ENCODE results near the gene STX19. TPM values are rescaled to one million over a fixed set of nuclear protein-coding genes. Genes with fewer than 3 reads are reported as not detected.

Gene STX19
- total and polyA plus RNA-seq, 2 of the 13 experiments (the other 11 are each of a cell fraction or from before 2014, with no cell fraction given), result not detected

GRCh38 chr3:93973131-93974126, 55.0 kb downstream of the STX19 start, which contains the start of gene PROS1 (continued):
- TF ChIP-seq SNAPC4 (CRISPR knock-in tag; IDR thresholded peaks at IDR 0.05), result no peak
- TF ChIP-seq FOXO1 (CRISPR knock-in tag; IDR thresholded peaks at IDR 0.05), result peak; percentile 59; the same call in 1 of the 2 replicates
- no peak for TF ChIP-seq POLR2AphosphoS2 (IDR thresholded peaks at IDR 0.05; ENCODE audit: low read depth, low read length)
- TF ChIP-seq NRL (CRISPR knock-in tag; IDR thresholded peaks at IDR 0.05; ENCODE audit: borderline replicate concordance), result no peak
- TF ChIP-seq MYC (CRISPR knock-in tag; IDR thresholded peaks at IDR 0.05; ENCODE audit: borderline replicate concordance), result peak; percentile 14; the same call in 1 of the 2 replicates
- TF ChIP-seq PAWR (CRISPR knock-in tag; IDR thresholded peaks at IDR 0.05; ENCODE audit: borderline replicate concordance), result no peak
- TF ChIP-seq NCOA5 (CRISPR knock-in tag; IDR thresholded peaks at IDR 0.05), result no peak
- TF ChIP-seq MYNN (CRISPR knock-in tag; IDR thresholded peaks at IDR 0.05; ENCODE audit: low read depth), result no peak
- TF ChIP-seq GABPB1 (CRISPR knock-in tag; IDR thresholded peaks at IDR 0.05), result peak; percentile 72
- no peak for TF ChIP-seq SMARCC2 (IDR thresholded peaks at IDR 0.05)
- TF ChIP-seq GABPA (IDR thresholded peaks at IDR 0.05; ENCODE audit: low read depth, low read length), result no peak
- peak; percentile 56 for TF ChIP-seq GABPA (CRISPR knock-in tag; IDR thresholded peaks at IDR 0.05; ENCODE audit: low read depth)
- TF ChIP-seq SAFB2 (CRISPR knock-in tag; IDR thresholded peaks at IDR 0.05; ENCODE audit: borderline replicate concordance, low read depth), result no peak
- no peak for TF ChIP-seq GPN1 (CRISPR knock-in tag; IDR thresholded peaks at IDR 0.05; ENCODE audit: borderline replicate concordance)
- TF ChIP-seq KDM4B (CRISPR knock-in tag; IDR thresholded peaks at IDR 0.05), result peak; percentile 44; the same call in 1 of the 2 replicates
- TF ChIP-seq ZNF383 (CRISPR knock-in tag; IDR thresholded peaks at IDR 0.05; ENCODE audit: borderline replicate concordance), result no peak
- TF ChIP-seq CREB1 (IDR thresholded peaks at IDR 0.05), result no peak
- no peak; the same call in 1 of the 2 replicates for TF ChIP-seq CREB1 (CRISPR knock-in tag; IDR thresholded peaks at IDR 0.05)
- peak; percentile 79; the same call in 1 of the 2 replicates for TF ChIP-seq ZSCAN31 (CRISPR knock-in tag; IDR thresholded peaks at IDR 0.05; ENCODE audit: low read depth)
- TF ChIP-seq ZBTB8A (CRISPR knock-in tag; IDR thresholded peaks at IDR 0.05; ENCODE audit: borderline replicate concordance, low read depth), result no peak
- TF ChIP-seq FOXK2 (IDR thresholded peaks at IDR 0.05), result 0 out of 2 replicates have a peak, but pooled peaks have one; percentile 28
- 0 out of 2 replicates have a peak, but pooled peaks have one; percentile 54 for TF ChIP-seq ZSCAN21 (CRISPR knock-in tag; IDR thresholded peaks at IDR 0.05; ENCODE audit: borderline replicate concordance)
- no peak for TF ChIP-seq ZNF784 (CRISPR knock-in tag; IDR thresholded peaks at IDR 0.05; ENCODE audit: borderline replicate concordance)
- no peak for TF ChIP-seq FOSL1 (CRISPR knock-in tag; IDR thresholded peaks at IDR 0.05; ENCODE audit: borderline replicate concordance)
